GM12878 (cell line): Measurements from ENCODE around the gene PRSS57. TPM values are rescaled to one million over a fixed set of nuclear protein-coding genes. Genes with fewer than 3 reads are reported as not detected.

Experiments used
- ATAC-seq: fragments of 200-7000 bp; cut with Tn5 transposase; 3 replicates; pipeline ENCODE4 v1.9.1; 2020; ENCODE audit warnings: mild to moderate bottlenecking, moderate library complexity
- BruUV-seq: library from RNA; stranded (reverse); fragments of 400-500 nt; replicated peaks from 2 replicates; lab custom pipeline; 2021; lab: Mats Ljungman, UMichigan
- CTCF ChIA-PET: fragments of 300-600 bp; sonication (Branson Sonifier 250); formaldehyde crosslinking; extraction: SDS; loops from one replicate; lab custom pipeline; 2021; ENCODE audit warnings: inconsistent platforms; lab: Yijun Ruan, JAX
- POLR2A ChIA-PET: fragments of 350-600 bp; formaldehyde crosslinking; extraction: SDS; loops from one replicate; lab custom pipeline; 2021; ENCODE audit warnings: inconsistent platforms; lab: Charles Lee
- RAD21 ChIA-PET: fragments of 300-600 bp; sonication (Branson Sonifier 250); formaldehyde crosslinking; loops from one replicate; lab custom pipeline; 2023; ENCODE audit warnings: antibody characterized with exemption; ENCODE audit not compliant: unreplicated experiment; lab: Charles Lee
- SMC1A ChIA-PET: fragments of 300-600 bp; sonication (Branson Sonifier 250); formaldehyde crosslinking; loops from one replicate; lab custom pipeline; 2023; ENCODE audit not compliant: unreplicated experiment, uncharacterized antibody; lab: Charles Lee
- DNase-seq: peaks from one replicate; pipeline ENCODE4 v3.0.0-alpha.2; 2011; ENCODE audit warnings: low read depth, low spot score
- FAIRE-seq: peaks from 3 replicates; lab custom pipeline; 2011; peaks lifted over from hg19 to GRCh38; lab: Jason Lieb, UNC
- H2AFZ ChIP-seq: 2 replicates; pipeline ENCODE4 v1.6.0; 2011; ENCODE audit warnings: low read depth, low read length, control low read depth; ENCODE audit not compliant: control insufficient read depth
- H3K27ac ChIP-seq: 2 replicates; pipeline ENCODE4 v1.5.1; 2011; ENCODE audit warnings: control low read depth; ENCODE audit not compliant: control insufficient read depth, insufficient read depth
- H3K27me3 ChIP-seq, 2 experiments: replicated peaks in 1 of 2; 2 replicates each; pipeline versions ENCODE4 v1.6.0 to v1.6.1; 2011; ENCODE audit warnings: low read length in 1 of 2; ENCODE audit not compliant: control insufficient read depth in 2 of 2, insufficient read depth in 2 of 2
- H3K36me3 ChIP-seq, 2 experiments: 2 replicates each; pipeline ENCODE4 v1.5.1; 2011; ENCODE audit warnings: low read length in 1 of 2; ENCODE audit not compliant: control insufficient read depth in 2 of 2, insufficient read depth in 2 of 2
- H3K4me1 ChIP-seq: 2 replicates; pipeline ENCODE4 v1.6.1; 2011; ENCODE audit warnings: mild to moderate bottlenecking, low read length, moderate library complexity, mixed read lengths; ENCODE audit not compliant: control insufficient read depth, insufficient read depth
- H3K4me2 ChIP-seq: 2 replicates; pipeline ENCODE4 v1.6.0; 2011; ENCODE audit warnings: control low read depth; ENCODE audit not compliant: control insufficient read depth, insufficient read depth
- H3K4me3 ChIP-seq: fragments of 200-600 bp; sonication (generic); 2 replicates; pipeline ENCODE4 v1.5.1; 2016
- H3K79me2 ChIP-seq: 2 replicates; pipeline ENCODE4 v1.6.0; 2011; ENCODE audit warnings: low read length; ENCODE audit not compliant: control insufficient read depth, insufficient read depth
- H3K9ac ChIP-seq: 2 replicates; pipeline ENCODE4 v1.8.0; 2011; ENCODE audit warnings: low read length, control low read depth, mixed read lengths; ENCODE audit not compliant: control insufficient read depth, insufficient read depth
- H3K9me3 ChIP-seq: replicated peaks from 3 replicates; pipeline ENCODE4 v1.5.1; 2011; ENCODE audit warnings: mild to moderate bottlenecking, low read length; ENCODE audit not compliant: control insufficient read depth, insufficient read depth
- H4K20me1 ChIP-seq: 2 replicates; pipeline ENCODE4 v1.6.0; 2011; ENCODE audit not compliant: control insufficient read depth, insufficient read depth
- ELK1 ChIP-seq: IDR thresholded peaks from 2 replicates; pipeline ENCODE4 v1.6.1; 2012; ENCODE audit warnings: low read depth, low read length, improper control_type of control experiment
- NFIC ChIP-seq: IDR thresholded peaks from 2 replicates; pipeline ENCODE4 v1.6.1; 2012; ENCODE audit warnings: low read depth, mild to moderate bottlenecking, inconsistent platforms, low read length, moderate library complexity
- NFXL1 ChIP-seq: fragments of 450-650 bp; IDR thresholded peaks from 2 replicates; pipeline ENCODE4 v1.6.1; 2017; ENCODE audit warnings: antibody characterized with exemption, mild to moderate bottlenecking, borderline replicate concordance
- NR2C1 ChIP-seq: fragments of 450-650 bp; IDR thresholded peaks from 2 replicates; pipeline ENCODE4 v1.6.1; 2017; ENCODE audit warnings: antibody characterized with exemption, mild to moderate bottlenecking, moderate library complexity
- POLR2A ChIP-seq: IDR thresholded peaks from 2 replicates; pipeline ENCODE4 v1.6.1; 2011; ENCODE audit warnings: low read depth, mild to moderate bottlenecking, low read length
- SMAD5 ChIP-seq: IDR thresholded peaks from 2 replicates; pipeline ENCODE4 v1.6.1; 2016; ENCODE audit warnings: antibody characterized with exemption, low read depth
- SRF ChIP-seq, 2 experiments: IDR thresholded peaks; 2 replicates each; pipeline ENCODE4 v1.6.1; 2011; ENCODE audit warnings: low read depth in 2 of 2, low read length in 2 of 2, mild to moderate bottlenecking in 1 of 2, moderate library complexity in 1 of 2
- WRNIP1 ChIP-seq: IDR thresholded peaks from 2 replicates; pipeline ENCODE4 v1.6.1; 2011; ENCODE audit warnings: low read depth, low read length, improper control_type of control experiment, borderline replicate concordance
- ZNF207 ChIP-seq: fragments of 450-650 bp; IDR thresholded peaks from 2 replicates; pipeline ENCODE4 v1.6.1; 2014; ENCODE audit warnings: antibody characterized with exemption, mild to moderate bottlenecking, borderline replicate concordance
- WGBS: methylation state at CpG from one replicate; pipeline ENCODE4 v1.1.6; 2016; ENCODE audit warnings: low lambda C conversion rate; ENCODE audit not compliant: insufficient replicate concordance, insufficient coverage; ENCODE audit errors: missing lambda C conversion rate; 5-methylcytosine and 5-hydroxymethylcytosine counted together
- in situ Hi-C: fragments of 300-500 bp; cut with MboI; formaldehyde crosslinking; loops from 9 replicates; pipeline ENCODE4 v1.14.3; 2018; ENCODE audit warnings: mixed read lengths
- intact Hi-C: fragments of 100-400 bp; cut with micrococcal nuclease; formaldehyde crosslinking; loops from one replicate; pipeline ENCODE4 v1.14.2; 2022; ENCODE audit not compliant: unreplicated experiment
- polyA plus RNA-seq, 11 experiments: library from polyadenylated mRNA; depleted of rRNA in 4 of 11; unstranded in 6 of 11; stranded (reverse) in 5 of 11; fragments of >200 nt; fragmentation: Nextera tagmentation in 4 of 11; fragmentation: Illumina TruSeq in 1 of 11; extraction: Ambion mirVana in 4 of 11; extraction: Trizol in 1 of 11; gene quantifications; 1 replicate in 1 of 11; 2 replicates in 10 of 11; pipeline versions ENCODE4 v1.2.1 to v1.2.3, GENCODE V29; 2011 to 2016; ENCODE audit warnings: inconsistent platforms in 2 of 11, missing spikeins in 2 of 11, low read depth in 1 of 11
- total RNA-seq, 4 experiments: library from RNA; depleted of rRNA in 3 of 4; stranded (reverse); fragments of >200 nt in 3 of 4; fragmentation: Illumina TruSeq in 1 of 4; extraction: Trizol in 1 of 4; gene quantifications; 2 replicates each; pipeline versions ENCODE4 v1.2.1 to v1.2.3, GENCODE V29; 2013 to 2021

PRSS57 gene
- total and polyA plus RNA-seq, 10 of the 15 experiments (the other 5 are each of a cell fraction or from before 2014, with no cell fraction given): not detected

- Histone ChIP-seq H3K9ac (no peak overlapping the region), H3K4me1 (peaks cover 10% of the 10 kb centered on the region; the same call in 1 of the 2 replicates), H3K4me2 (no peak overlapping the region), H3K4me3 (no peak overlapping the region), H3K27ac (no peak overlapping the region), H3K79me2 (peaks cover 93% of the 10 kb centered on the region), H3K36me3 (peaks cover 9 to 41% of the 10 kb centered on the region in 2 experiments), H2AFZ (no peak overlapping the region), H3K27me3 (no peaks in the 10 kb centered on the region), H4K20me1 (peaks cover 20% of the 10 kb centered on the region), H3K9me3 (no peaks in the 10 kb centered on the region)
- no peak for TF ChIP-seq NR2C1
- no peak for TF ChIP-seq NFXL1
- TF ChIP-seq SRF (IDR thresholded peaks at IDR 0.05; ENCODE audit: low read depth in 2 of 2, low read length in 2 of 2): no peak
- TF ChIP-seq ZNF207: no peak
- TF ChIP-seq ELK1: no peak
- no peak for TF ChIP-seq WRNIP1
- no peak for TF ChIP-seq NFIC
- no peak for TF ChIP-seq SMAD5
- no peak for TF ChIP-seq POLR2A
- SMC1A ChIA-PET: no interaction called here
- DNase-seq (no peak), ATAC-seq (no peak), FAIRE-seq (no peak)
- BruUV-seq: no TSS peak
- CTCF ChIA-PET: no interaction called here
- in situ Hi-C loops: no loop called here
- RAD21 ChIA-PET: no interaction called here
- intact Hi-C loops: no loop called here
- 93% methylated on average over 14 of the region's 19 CpGs for WGBS
- POLR2A ChIA-PET: no interaction called here
Measured at GRCh38 chr19:657611-658010, 37.6 kb downstream of the PRSS57 start.
